Neural crest cell (in vitro differentiated cells): ENCODE measurements around the gene CD276. TPM values are rescaled to one million over a fixed set of nuclear protein-coding genes. Genes with fewer than 3 reads are reported as not detected.

ENCODE experiments used
- DNase-seq: peaks from one replicate; pipeline ENCODE4 v3.0.0; 2021; ENCODE audit warnings: low read depth, mixed read lengths, low spot score
- H3K27ac Mint-ChIP-seq: one replicate; pipeline ENCODE4 v1.8.0; 2021; ENCODE audit warnings: mild to moderate bottlenecking, mixed read lengths; ENCODE audit not compliant: unreplicated experiment
- H3K27me3 Mint-ChIP-seq: 2 replicates; pipeline ENCODE4 v1.8.0; 2021; ENCODE audit warnings: low read depth, mild to moderate bottlenecking, mixed read lengths
- H3K36me3 Mint-ChIP-seq: 2 replicates; pipeline ENCODE4 v1.8.0; 2021; ENCODE audit warnings: low read depth, mild to moderate bottlenecking, mixed read lengths
- H3K4me1 Mint-ChIP-seq: 2 replicates; pipeline ENCODE4 v1.8.0; 2021; ENCODE audit warnings: mixed read lengths
- H3K4me3 Mint-ChIP-seq: one replicate; pipeline ENCODE4 v1.8.0; 2021; ENCODE audit warnings: mild to moderate bottlenecking, mixed read lengths
- H3K9me3 Mint-ChIP-seq: 2 replicates; pipeline ENCODE4 v1.8.0; 2021; ENCODE audit warnings: mixed read lengths
- CTCF ChIP-seq: fragments of 200-600 bp; sonication (generic); conservative IDR thresholded peaks from 2 replicates; pipeline ENCODE4 v1.5.0; 2021; ENCODE audit warnings: antibody characterized with exemption, mild to moderate bottlenecking
- total RNA-seq: library from RNA; stranded (reverse); gene quantifications from 2 replicates; pipeline ENCODE4 v1.2.1, GENCODE V29; 2021

CD276 gene
- total RNA-seq, 1 donor from 2014 or later = 199 TPM

- Mint-ChIP-seq H3K36me3 (no peaks in the 10 kb centered on the region), H3K4me3 (no peak overlapping the region), H3K9me3 (no peaks in the 10 kb centered on the region), H3K27ac (no peak overlapping the region), H3K27me3 (peaks cover 11% of the 10 kb centered on the region), H3K4me1 (peaks cover 6% of the 10 kb centered on the region)
- DNase-seq = no peak
- no peak for TF ChIP-seq CTCF
Measured at GRCh38 chr15:73760330-73761329, 76.4 kb downstream of the CD276 start.

- Mint-ChIP-seq H3K27me3 (peaks cover 11% of the 10 kb centered on the region), H3K4me3 (no peak overlapping the region), H3K36me3 (peaks cover 5% of the 10 kb centered on the region), H3K9me3 (peaks cover 9% of the 10 kb centered on the region), H3K27ac (no peak overlapping the region), H3K4me1 (peaks cover 20% of the 10 kb centered on the region)
- no peak for TF ChIP-seq CTCF
- DNase-seq = no peak
Measured at GRCh38 chr15:73763931-73764330, 79.7 kb downstream of the CD276 start.

Other genes starting within 250 kb of the CD276 start
- gene REC114, start 241.2 kb upstream of the CD276 start, total RNA-seq = not detected in 2 replicates
- gene NPTN, start 51.0 kb upstream of the CD276 start, total RNA-seq = 51.0 and 54.9 TPM in 2 replicates
- 9.5 and 9.6 TPM in 2 replicates for gene INSYN1, start 69.0 kb downstream of the CD276 start, total RNA-seq
- not detected in 2 replicates for gene TBC1D21, start 189.2 kb downstream of the CD276 start, total RNA-seq
- gene LOXL1, start 242.1 kb downstream of the CD276 start, total RNA-seq = 17.3 and 19.9 TPM in 2 replicates